ENCODE measurements around the gene SUCLG1.

DNA sequence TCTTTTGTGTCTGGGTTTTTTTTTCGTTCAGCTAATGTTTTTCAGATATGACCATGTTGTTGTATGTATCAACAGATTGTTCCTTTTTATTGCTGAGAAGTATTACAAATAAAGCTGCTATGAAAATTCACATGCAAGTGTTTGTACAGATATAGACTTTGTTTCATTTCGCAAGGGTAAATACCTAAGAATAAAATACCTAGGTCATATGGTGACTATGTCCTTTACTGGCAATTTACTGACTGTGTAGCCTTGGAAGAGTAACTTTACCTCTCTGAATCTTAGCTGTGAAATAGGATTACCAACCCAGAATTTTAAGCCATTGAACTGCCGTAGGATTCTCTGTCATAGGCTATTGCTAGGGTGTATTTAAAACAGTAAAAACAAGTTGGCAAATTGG is 38.2 kb upstream of the SUCLG1 start:
- TF ChIP-seq POLR2A (IDR thresholded peaks at IDR 0.05; ENCODE audit: low read depth, low read length), result no peak
- TF ChIP-seq, protein P1, sequence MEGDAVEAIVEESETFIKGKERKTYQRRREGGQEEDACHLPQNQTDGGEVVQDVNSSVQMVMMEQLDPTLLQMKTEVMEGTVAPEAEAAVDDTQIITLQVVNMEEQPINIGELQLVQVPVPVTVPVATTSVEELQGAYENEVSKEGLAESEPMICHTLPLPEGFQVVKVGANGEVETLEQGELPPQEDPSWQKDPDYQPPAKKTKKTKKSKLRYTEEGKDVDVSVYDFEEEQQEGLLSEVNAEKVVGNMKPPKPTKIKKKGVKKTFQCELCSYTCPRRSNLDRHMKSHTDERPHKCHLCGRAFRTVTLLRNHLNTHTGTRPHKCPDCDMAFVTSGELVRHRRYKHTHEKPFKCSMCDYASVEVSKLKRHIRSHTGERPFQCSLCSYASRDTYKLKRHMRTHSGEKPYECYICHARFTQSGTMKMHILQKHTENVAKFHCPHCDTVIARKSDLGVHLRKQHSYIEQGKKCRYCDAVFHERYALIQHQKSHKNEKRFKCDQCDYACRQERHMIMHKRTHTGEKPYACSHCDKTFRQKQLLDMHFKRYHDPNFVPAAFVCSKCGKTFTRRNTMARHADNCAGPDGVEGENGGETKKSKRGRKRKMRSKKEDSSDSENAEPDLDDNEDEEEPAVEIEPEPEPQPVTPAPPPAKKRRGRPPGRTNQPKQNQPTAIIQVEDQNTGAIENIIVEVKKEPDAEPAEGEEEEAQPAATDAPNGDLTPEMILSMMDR (conservative IDR thresholded peaks at IDR 0.05; ENCODE audit: low read depth, low read length), result no peak
- no peak for TF ChIP-seq RAD21 (IDR thresholded peaks at IDR 0.05; ENCODE audit: low read length)
- TF ChIP-seq BHLHE40 (IDR thresholded peaks at IDR 0.05; ENCODE audit: low read depth, low read length), result no peak

Data from IMR-90 (cell line).